Right kidney (tissue), 9 donors: Measurements from ENCODE around the gene DNAJC18.
"Not testable (repeated sequence)": the region's sequence is repeated elsewhere in the genome, so short reads cannot be mapped to it uniquely, and the experiment has no call there.

ENCODE experiments used
- DNase-seq: peaks from one replicate; pipeline ENCODE4 v3.0.0-alpha.2; 2016
- long read RNA-seq, 8 donors: transcript quantifications; one replicate each; lab custom pipeline, GENCODE V29; 2026

DNAJC18 gene
- long read RNA-seq, donor 1, full-length matches to known transcripts: 5 of 5 reads
- long read RNA-seq, donor 1, partial matches to known transcripts: 0 of 5 reads
- long read RNA-seq, donor 1, other reads (novel, unspliced or antisense): 0 of 5 reads
- long read RNA-seq, donor 2, full-length matches to known transcripts: 6 of 6 reads
- long read RNA-seq, donor 2, partial matches to known transcripts: 0 of 6 reads
- long read RNA-seq, donor 2, other reads (novel, unspliced or antisense): 0 of 6 reads
- long read RNA-seq, donor 3, full-length matches to known transcripts: 6 of 6 reads
- long read RNA-seq, donor 3, partial matches to known transcripts: 0 of 6 reads
- long read RNA-seq, donor 3, other reads (novel, unspliced or antisense): 0 of 6 reads
- long read RNA-seq, donor 4, full-length matches to known transcripts: 3 of 3 reads
- long read RNA-seq, donor 4, partial matches to known transcripts: 0 of 3 reads
- long read RNA-seq, donor 4, other reads (novel, unspliced or antisense): 0 of 3 reads
- long read RNA-seq, donor 5, full-length matches to known transcripts: 9 of 9 reads
- long read RNA-seq, donor 5, partial matches to known transcripts: 0 of 9 reads
- long read RNA-seq, donor 5, other reads (novel, unspliced or antisense): 0 of 9 reads
- long read RNA-seq, donor 6, full-length matches to known transcripts: 5 of 5 reads
- long read RNA-seq, donor 6, partial matches to known transcripts: 0 of 5 reads
- long read RNA-seq, donor 6, other reads (novel, unspliced or antisense): 0 of 5 reads
- long read RNA-seq, donor 7, full-length matches to known transcripts: 12 of 12 reads
- long read RNA-seq, donor 7, partial matches to known transcripts: 0 of 12 reads
- long read RNA-seq, donor 7, other reads (novel, unspliced or antisense): 0 of 12 reads
- long read RNA-seq, donor 8, full-length matches to known transcripts: 6 of 6 reads
- long read RNA-seq, donor 8, partial matches to known transcripts: 0 of 6 reads
- long read RNA-seq, donor 8, other reads (novel, unspliced or antisense): 0 of 6 reads

- peak; percentile 91 for DNase-seq
Measured at GRCh38 chr5:139439013-139439903, at the start of gene DNAJC18. Gene DNAJC18, minus strand, starts transcription at chr5:139439525. Its CDS starts 80 bp downstream, at chr5:139439445.

- no peak for DNase-seq
Measured at GRCh38 chr5:139488260-139488659, 48.9 kb upstream of the DNAJC18 start.

- no peak for DNase-seq
Measured at GRCh38 chr5:139486201-139486600, 46.9 kb upstream of the DNAJC18 start.

GRCh38 chr5:139482890-139483208, 43.5 kb upstream of the DNAJC18 start:
- not testable (repeated sequence) for DNase-seq

- DNase-seq: peak; percentile 66
Measured at GRCh38 chr5:139482050-139482889, 42.9 kb upstream of the DNAJC18 start, which contains the start of gene STING1. Gene STING1, minus strand, starts transcription at chr5:139482758. Its CDS starts 1,054 bp downstream, at chr5:139481704.

GRCh38 chr5:139481580-139482049, 42.3 kb upstream of the DNAJC18 start:
- DNase-seq: no peak

GRCh38 chr5:139481122-139481533, 41.8 kb upstream of the DNAJC18 start:
- DNase-seq: no peak

GRCh38 chr5:139479729-139480128, 40.4 kb upstream of the DNAJC18 start:
- not testable (repeated sequence) for DNase-seq

GRCh38 chr5:139478657-139479423, 39.5 kb upstream of the DNAJC18 start:
- not testable (repeated sequence) for DNase-seq

- DNase-seq: no peak
Measured at GRCh38 chr5:139475865-139476617, 36.7 kb upstream of the DNAJC18 start.

GRCh38 chr5:139474890-139475791, 35.8 kb upstream of the DNAJC18 start:
- no peak for DNase-seq

GRCh38 chr5:139473565-139473964, 34.2 kb upstream of the DNAJC18 start:
- DNase-seq: no peak

- peak; percentile 48 for DNase-seq
Measured at GRCh38 chr5:139473105-139473504, 33.8 kb upstream of the DNAJC18 start.

- peak; percentile 39 for DNase-seq
Measured at GRCh38 chr5:139472386-139473030, 33.2 kb upstream of the DNAJC18 start.

GRCh38 chr5:139470821-139471300, 31.5 kb upstream of the DNAJC18 start, which contains the start of gene SMIM33:
Gene SMIM33, plus strand, starts transcription at chr5:139471004. Its CDS starts 118 bp downstream, at chr5:139471122.
- DNase-seq: no peak

GRCh38 chr5:139468421-139468931, 29.2 kb upstream of the DNAJC18 start:
- DNase-seq: no peak
